MM.1S (cell line): ENCODE data around the gene KCND3.

ENCODE experiments used
- DNase-seq: peaks from one replicate; pipeline ENCODE4 v3.0.0-alpha.2; 2015
- H2AFZ ChIP-seq: fragments of 300-600 bp; sonication (generic); 2 replicates; pipeline ENCODE4 v1.6.0; 2016; ENCODE audit warnings: antibody characterized with exemption, low read length
- H3F3A ChIP-seq: fragments of 300-600 bp; sonication (generic); 2 replicates; pipeline ENCODE4 v1.6.1; 2016; ENCODE audit warnings: mild to moderate bottlenecking, antibody characterized with exemption, low read length, moderate library complexity, mixed read lengths; ENCODE audit not compliant: insufficient read depth
- H3K27ac ChIP-seq: fragments of 300-600 bp; sonication (generic); 2 replicates; pipeline ENCODE4 v1.5.1; 2016; ENCODE audit warnings: mild to moderate bottlenecking, low read length
- H3K27me3 ChIP-seq: fragments of 300-600 bp; sonication (generic); replicated peaks from 2 replicates; pipeline ENCODE4 v1.6.0; 2016; ENCODE audit warnings: low read length; ENCODE audit not compliant: insufficient read depth
- H3K36me3 ChIP-seq: fragments of 300-600 bp; sonication (generic); replicated peaks from 2 replicates; pipeline ENCODE4 v1.6.1; 2016; ENCODE audit warnings: mild to moderate bottlenecking, low read length, mixed read lengths; ENCODE audit not compliant: insufficient read depth
- H3K4me1 ChIP-seq: fragments of 300-600 bp; sonication (generic); 2 replicates; pipeline ENCODE4 v1.6.1; 2016; ENCODE audit warnings: low read length, mixed read lengths
- H3K4me2 ChIP-seq: fragments of 300-600 bp; sonication (generic); 2 replicates; pipeline ENCODE4 v1.6.0; 2016; ENCODE audit warnings: low read depth, low read length
- H3K4me3 ChIP-seq: fragments of 300-600 bp; sonication (generic); 2 replicates; pipeline ENCODE4 v1.5.1; 2016; ENCODE audit warnings: low read length, mixed read lengths
- H3K79me2 ChIP-seq: fragments of 300-600 bp; sonication (generic); 2 replicates; pipeline ENCODE4 v1.6.1; 2016; ENCODE audit warnings: mixed run types, low read length, mixed read lengths
- H3K9ac ChIP-seq: fragments of 300-600 bp; sonication (generic); 2 replicates; pipeline ENCODE4 v1.6.1; 2016; ENCODE audit warnings: low read length, mixed read lengths
- H3K9me2 ChIP-seq: fragments of 300-600 bp; sonication (generic); replicated peaks from 2 replicates; pipeline ENCODE4 v1.6.1; 2016; ENCODE audit warnings: mild to moderate bottlenecking, low read length, mixed read lengths; ENCODE audit not compliant: insufficient read depth
- H3K9me3 ChIP-seq: fragments of 300-600 bp; sonication (generic); replicated peaks from 2 replicates; pipeline ENCODE4 v1.6.1; 2016; ENCODE audit warnings: mild to moderate bottlenecking, low read length, mixed read lengths; ENCODE audit not compliant: insufficient read depth
- H4K20me1 ChIP-seq: fragments of 300-600 bp; sonication (generic); 2 replicates; pipeline ENCODE4 v1.6.1; 2016; ENCODE audit warnings: mild to moderate bottlenecking, low read length, moderate library complexity, mixed read lengths; ENCODE audit not compliant: insufficient read depth
- EZH2 ChIP-seq: fragments of 300-600 bp; sonication (generic); optimal IDR thresholded peaks from 2 replicates; pipeline ENCODE3; 2017; ENCODE audit warnings: low read depth, mild to moderate bottlenecking, antibody characterized with exemption, low read length, mixed read lengths
- EZH2phosphoT487 ChIP-seq: fragments of 300-600 bp; sonication (generic); IDR thresholded peaks from 2 replicates; pipeline ENCODE4 v1.6.1; 2018; ENCODE audit warnings: antibody characterized with exemption, low read length
- TF ChIP-seq, protein P1 (sequence below): fragments of 300-600 bp; sonication (generic); IDR thresholded peaks from 2 replicates; pipeline ENCODE4 v1.5.1; 2016; ENCODE audit warnings: antibody characterized with exemption, low read length, mixed read lengths

Gene KCND3

DNA sequence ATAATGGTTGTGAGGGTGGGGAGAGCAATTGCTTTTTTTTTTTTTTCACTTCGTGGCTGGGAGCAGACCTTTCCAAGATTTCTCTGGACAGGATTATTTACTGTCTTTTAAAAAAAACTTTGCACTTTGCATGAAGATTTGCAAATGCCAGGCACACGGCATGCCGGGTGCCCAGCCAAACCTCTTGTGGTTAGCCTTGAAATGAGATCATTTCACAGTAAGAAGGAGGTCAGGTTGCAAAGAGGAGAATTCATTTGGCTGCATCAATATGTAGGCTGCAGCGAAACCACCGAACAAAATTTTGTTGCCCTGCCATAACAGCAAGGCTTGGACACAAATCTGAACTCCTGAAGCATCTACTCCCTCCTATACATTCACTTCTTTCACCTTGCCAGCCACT lies 36.5 kb upstream of the KCND3 start:
- no peaks in the 10 kb centered on the region for H3K4me1 ChIP-seq
- no peak for DNase-seq

DNA sequence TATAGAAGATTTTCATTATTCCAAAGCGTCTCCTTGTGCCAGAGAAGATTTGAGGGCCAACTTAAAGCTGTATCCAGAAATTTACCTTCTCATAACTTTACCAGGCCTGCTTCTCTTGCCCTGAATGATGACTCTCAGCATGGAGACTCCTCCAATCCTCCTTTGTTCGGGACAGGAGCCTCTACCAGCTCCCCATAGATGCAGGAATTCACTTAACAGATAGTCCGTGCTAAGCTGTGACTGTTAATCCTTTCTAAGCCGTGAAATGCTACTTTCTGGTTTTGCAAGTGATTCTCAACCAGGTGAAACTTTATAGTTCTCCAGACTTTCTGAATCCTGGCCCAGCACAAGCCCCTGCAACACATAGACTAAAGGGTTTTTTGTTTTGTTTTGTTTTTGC lies 31.8 kb upstream of the KCND3 start:
- no peak overlapping the region for H2AFZ ChIP-seq
- H3K9me3 ChIP-seq, result no peaks in the 10 kb centered on the region
- H3K9me2 ChIP-seq, result no peaks in the 10 kb centered on the region
- H3K36me3 ChIP-seq, result no peaks in the 10 kb centered on the region
- no peaks in the 10 kb centered on the region for H3K27me3 ChIP-seq
- no peak for DNase-seq
- H3K9ac ChIP-seq, result no peak overlapping the region
- no peaks in the 10 kb centered on the region for H3F3A ChIP-seq
- TF ChIP-seq, protein P1, sequence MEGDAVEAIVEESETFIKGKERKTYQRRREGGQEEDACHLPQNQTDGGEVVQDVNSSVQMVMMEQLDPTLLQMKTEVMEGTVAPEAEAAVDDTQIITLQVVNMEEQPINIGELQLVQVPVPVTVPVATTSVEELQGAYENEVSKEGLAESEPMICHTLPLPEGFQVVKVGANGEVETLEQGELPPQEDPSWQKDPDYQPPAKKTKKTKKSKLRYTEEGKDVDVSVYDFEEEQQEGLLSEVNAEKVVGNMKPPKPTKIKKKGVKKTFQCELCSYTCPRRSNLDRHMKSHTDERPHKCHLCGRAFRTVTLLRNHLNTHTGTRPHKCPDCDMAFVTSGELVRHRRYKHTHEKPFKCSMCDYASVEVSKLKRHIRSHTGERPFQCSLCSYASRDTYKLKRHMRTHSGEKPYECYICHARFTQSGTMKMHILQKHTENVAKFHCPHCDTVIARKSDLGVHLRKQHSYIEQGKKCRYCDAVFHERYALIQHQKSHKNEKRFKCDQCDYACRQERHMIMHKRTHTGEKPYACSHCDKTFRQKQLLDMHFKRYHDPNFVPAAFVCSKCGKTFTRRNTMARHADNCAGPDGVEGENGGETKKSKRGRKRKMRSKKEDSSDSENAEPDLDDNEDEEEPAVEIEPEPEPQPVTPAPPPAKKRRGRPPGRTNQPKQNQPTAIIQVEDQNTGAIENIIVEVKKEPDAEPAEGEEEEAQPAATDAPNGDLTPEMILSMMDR, result no peak
- TF ChIP-seq EZH2 (no peak), EZH2phosphoT487 (no peak)
- H3K27ac ChIP-seq, result no peak overlapping the region
- no peaks in the 10 kb centered on the region for H3K79me2 ChIP-seq
- H3K4me3 ChIP-seq, result no peak overlapping the region
- H3K4me1 ChIP-seq, result no peaks in the 10 kb centered on the region
- no peaks in the 10 kb centered on the region for H4K20me1 ChIP-seq
- no peak overlapping the region for H3K4me2 ChIP-seq

More for the DNA sequence above, 36.5 kb upstream of the KCND3 start:
- H3K9me2 ChIP-seq, result no peaks in the 10 kb centered on the region
- H3K9ac ChIP-seq, result no peak overlapping the region
- no peak for TF ChIP-seq EZH2
- no peaks in the 10 kb centered on the region for H3K36me3 ChIP-seq
- H2AFZ ChIP-seq, result no peak overlapping the region
- no peak overlapping the region for H3K4me2 ChIP-seq
- H3K4me3 ChIP-seq, result no peak overlapping the region
- H3K9me3 ChIP-seq, result no peaks in the 10 kb centered on the region
- H3K27ac ChIP-seq, result no peak overlapping the region
- no peaks in the 10 kb centered on the region for H3K79me2 ChIP-seq
- no peaks in the 10 kb centered on the region for H3F3A ChIP-seq
- H3K27me3 ChIP-seq, result no peaks in the 10 kb centered on the region
- no peaks in the 10 kb centered on the region for H4K20me1 ChIP-seq

DNA sequence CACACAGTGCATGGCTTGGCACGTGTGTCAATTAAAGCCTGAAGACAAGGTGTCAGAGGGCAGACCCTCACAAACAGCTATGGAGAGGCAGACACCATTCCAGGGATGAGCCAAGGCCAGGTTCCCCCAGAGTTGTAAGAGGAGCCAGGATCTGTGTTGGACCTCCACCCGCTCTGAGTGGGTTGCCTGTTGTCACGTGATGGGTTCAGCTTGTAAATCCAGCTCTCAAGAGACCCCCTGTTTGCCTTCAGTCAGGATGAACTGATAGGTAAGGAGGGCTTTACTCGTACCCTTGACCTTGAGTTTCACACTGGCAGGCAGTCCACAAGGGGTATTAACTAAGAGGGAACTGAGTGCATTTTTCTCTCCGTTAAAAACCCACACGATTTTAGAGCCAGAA lies 27.7 kb upstream of the KCND3 start:
- no peak overlapping the region for H3K9ac ChIP-seq
- H3K36me3 ChIP-seq, result no peaks in the 10 kb centered on the region
- H3K9me2 ChIP-seq, result no peaks in the 10 kb centered on the region
- no peaks in the 10 kb centered on the region for H4K20me1 ChIP-seq
- H3K9me3 ChIP-seq, result no peaks in the 10 kb centered on the region
- H2AFZ ChIP-seq, result no peak overlapping the region
- H3F3A ChIP-seq, result no peaks in the 10 kb centered on the region
- no peaks in the 10 kb centered on the region for H3K79me2 ChIP-seq
- H3K27me3 ChIP-seq, result no peaks in the 10 kb centered on the region
- DNase-seq, result no peak
- H3K4me3 ChIP-seq, result no peak overlapping the region
- no peak overlapping the region for H3K27ac ChIP-seq
- TF ChIP-seq EZH2, result no peak
- TF ChIP-seq EZH2phosphoT487, result no peak
- TF ChIP-seq, protein P1, result no peak
- no peak overlapping the region for H3K4me2 ChIP-seq
- H3K4me1 ChIP-seq, result no peaks in the 10 kb centered on the region

DNA sequence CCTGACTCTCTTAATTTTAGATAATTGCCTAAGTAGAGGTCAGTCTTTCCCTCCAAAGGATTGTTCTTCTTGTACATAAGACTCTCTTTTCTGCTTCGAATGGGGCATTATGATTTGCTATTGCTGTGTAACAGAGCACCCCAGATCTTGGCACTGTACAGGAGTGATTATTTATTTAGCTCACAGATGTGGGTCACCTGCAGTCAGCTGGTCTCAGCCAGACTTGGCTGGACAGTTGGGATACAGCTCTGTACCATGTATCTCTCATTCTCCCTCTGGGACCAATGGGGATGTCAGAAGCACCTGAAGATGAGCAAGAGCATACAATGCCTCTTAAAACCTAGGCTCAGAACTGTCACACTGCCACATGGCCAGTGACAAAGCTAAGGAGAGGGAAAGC lies 23.4 kb upstream of the KCND3 start:
- Histone ChIP-seq H3K9me3 (no peaks in the 10 kb centered on the region), H3F3A (no peaks in the 10 kb centered on the region), H3K9ac (no peak overlapping the region), H3K4me2 (no peak overlapping the region), H3K4me1 (no peaks in the 10 kb centered on the region), H4K20me1 (no peaks in the 10 kb centered on the region), H3K36me3 (no peaks in the 10 kb centered on the region), H2AFZ (no peak overlapping the region), H3K27ac (no peak overlapping the region), H3K27me3 (no peaks in the 10 kb centered on the region), H3K4me3 (no peak overlapping the region), H3K79me2 (no peaks in the 10 kb centered on the region), H3K9me2 (no peaks in the 10 kb centered on the region)
- no peak for TF ChIP-seq EZH2
- TF ChIP-seq, protein P1, result no peak
- no peak for TF ChIP-seq EZH2phosphoT487
- DNase-seq, result no peak
